H54 (cell line): ENCODE results near the gene TXN2.
A peak's percentile ranks its signal among the peaks of the same experiment; 100 is the strongest.
"Not testable (repeated sequence)": the region's sequence is repeated elsewhere in the genome, so short reads cannot be mapped to it uniquely, and the experiment has no call there.

Experiments
- DNase-seq: peaks from one replicate; pipeline ENCODE4 v3.0.0; 2011; ENCODE audit warnings: low spot score, mixed read lengths; ENCODE audit not compliant: insufficient read length
- FAIRE-seq: peaks from 3 replicates; lab custom pipeline; 2011; peaks lifted over from hg19 to GRCh38; lab: Jason Lieb, UNC
- POLR2A ChIP-seq: IDR thresholded peaks from 2 replicates; pipeline ENCODE4 v1.6.1; 2011; ENCODE audit warnings: low read depth, mild to moderate bottlenecking, low read length

Gene TXN2

GRCh38 chr22:36455571-36456463 lies 25.6 kb downstream of the TXN2 start:
- FAIRE-seq (no peak), DNase-seq (no peak)

GRCh38 chr22:36454916-36455570 lies 26.4 kb downstream of the TXN2 start:
- no peak for FAIRE-seq
- DNase-seq, result no peak
- no peak for TF ChIP-seq POLR2A

More at GRCh38 chr22:36455571-36456463, 25.6 kb downstream of the TXN2 start:
- TF ChIP-seq POLR2A, result no peak

- TF ChIP-seq POLR2A, result no peak
- DNase-seq (no peak), FAIRE-seq (no peak)
Measured at GRCh38 chr22:36453855-36454378, 27.5 kb downstream of the TXN2 start.

- not testable (repeated sequence) for DNase-seq, FAIRE-seq
Measured at GRCh38 chr22:36452978-36453607, 28.3 kb downstream of the TXN2 start.

- no peak for TF ChIP-seq POLR2A
- FAIRE-seq (no peak), DNase-seq (no peak)
Measured at GRCh38 chr22:36452250-36452977, 29.0 kb downstream of the TXN2 start.

GRCh38 chr22:36450923-36451322 lies 30.5 kb downstream of the TXN2 start:
- not testable (repeated sequence) for FAIRE-seq, DNase-seq

- FAIRE-seq (no peak), DNase-seq (no peak)
- no peak for TF ChIP-seq POLR2A
Measured at GRCh38 chr22:36449596-36450175, 31.8 kb downstream of the TXN2 start.

- no peak for TF ChIP-seq POLR2A
- no peak for DNase-seq
Measured at GRCh38 chr22:36447632-36448031, 33.8 kb downstream of the TXN2 start.

GRCh38 chr22:36445158-36445668 lies 36.2 kb downstream of the TXN2 start:
- DNase-seq, result peak; percentile 67
- no peak for TF ChIP-seq POLR2A

More at GRCh38 chr22:36447632-36448031, 33.8 kb downstream of the TXN2 start:
- FAIRE-seq, result no peak

GRCh38 chr22:36443198-36443770 lies 38.2 kb downstream of the TXN2 start:
- DNase-seq, result no peak
- FAIRE-seq, result no peak
- TF ChIP-seq POLR2A, result no peak

More at GRCh38 chr22:36445158-36445668, 36.2 kb downstream of the TXN2 start:
- FAIRE-seq, result peak; percentile 27

- DNase-seq (no peak), FAIRE-seq (no peak)
- TF ChIP-seq POLR2A, result no peak
Measured at GRCh38 chr22:36442506-36443197, 38.8 kb downstream of the TXN2 start.
